GM19239 (cell line): ENCODE measurements around the gene CD53.
A peak's percentile ranks its signal among the peaks of the same experiment; 100 is the strongest.

Experiments
- DNase-seq: peaks from one replicate; pipeline ENCODE4 v3.0.0; 2011; ENCODE audit warnings: low spot score; ENCODE audit not compliant: insufficient read length
- FAIRE-seq: peaks from 2 replicates; lab custom pipeline; 2011; peaks lifted over from hg19 to GRCh38; lab: Jason Lieb, UNC

Gene CD53

GRCh38 chr1:110874324-110875215 lies 1.6 kb downstream of the CD53 start:
- FAIRE-seq (no peak), DNase-seq (no peak)

- DNase-seq = no peak
- peak; percentile 97 for FAIRE-seq
These were observed 2.3 kb downstream of the CD53 start for GRCh38 chr1:110875216-110875731.

DNA sequence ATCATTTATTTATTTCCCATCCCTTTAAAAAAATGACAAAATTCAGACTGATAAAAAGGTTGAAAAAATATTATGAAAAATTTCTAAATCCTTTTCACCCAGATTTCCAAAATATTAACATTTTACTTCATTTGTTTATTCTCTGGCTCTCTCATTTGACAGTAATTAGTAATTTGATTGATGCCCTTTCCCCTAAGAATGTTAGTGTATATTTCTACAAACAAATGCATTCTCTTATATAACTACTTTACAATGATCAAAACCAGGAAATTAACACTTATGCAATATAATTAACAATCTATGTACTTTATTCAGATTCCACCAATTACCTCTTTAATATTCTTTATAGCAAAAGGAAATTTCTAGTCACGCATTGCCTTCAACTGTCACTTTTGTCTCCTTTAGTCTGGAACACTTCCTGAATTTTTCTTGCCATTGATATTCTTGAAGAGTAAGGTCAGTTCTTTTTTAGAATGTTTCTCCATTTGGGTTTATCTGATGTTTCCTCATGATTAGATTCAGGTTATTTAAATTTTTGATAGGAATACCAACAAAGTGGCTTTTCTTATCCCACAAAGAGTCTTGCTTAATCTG lies 3.9 kb downstream of the CD53 start:
- DNase-seq = no peak
- peak; percentile 91 for FAIRE-seq

DNA sequence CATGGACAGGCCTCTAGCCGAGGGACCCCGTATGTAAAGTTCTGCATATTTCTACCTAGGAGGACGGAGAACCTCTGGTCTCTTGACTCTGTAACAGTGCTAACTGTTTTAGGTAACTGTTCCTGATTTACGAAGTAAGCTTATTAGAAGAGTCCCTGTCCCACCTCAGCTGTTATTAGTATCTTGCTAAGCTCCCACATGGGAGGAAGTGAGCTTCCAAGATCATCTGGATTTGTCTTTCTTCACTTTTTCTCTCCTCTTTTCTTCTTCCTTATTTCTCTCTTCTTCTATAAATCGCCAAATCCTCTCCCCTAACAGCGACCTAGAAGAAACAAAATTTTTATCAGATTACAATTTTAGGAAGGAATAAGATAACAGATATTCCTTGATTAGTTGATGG lies 4.4 kb downstream of the CD53 start:
- no peak for DNase-seq
- FAIRE-seq = no peak

DNA sequence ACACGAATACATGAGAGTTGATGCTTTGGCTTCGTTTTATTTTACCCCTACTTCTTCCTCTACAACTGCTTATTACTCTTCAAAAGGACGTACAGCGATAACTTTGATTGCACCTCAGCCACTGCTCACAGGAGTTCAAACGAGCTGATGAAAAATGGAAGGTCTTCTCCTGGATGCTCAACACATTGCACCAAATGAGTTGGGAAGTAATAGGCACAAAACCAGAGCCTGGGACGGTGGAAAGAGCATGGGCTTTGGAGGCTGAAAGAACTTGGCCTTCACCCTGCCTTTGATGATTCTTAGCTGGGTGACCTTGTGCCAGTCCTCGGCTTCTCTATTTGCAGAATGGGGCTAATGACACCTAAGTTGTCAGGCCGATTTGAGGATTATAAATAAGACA lies 4.8 kb downstream of the CD53 start:
- DNase-seq = no peak
- peak; percentile 26 for FAIRE-seq

GRCh38 chr1:110878591-110878990 lies 5.6 kb downstream of the CD53 start:
- no peak for FAIRE-seq
- DNase-seq = no peak

DNA sequence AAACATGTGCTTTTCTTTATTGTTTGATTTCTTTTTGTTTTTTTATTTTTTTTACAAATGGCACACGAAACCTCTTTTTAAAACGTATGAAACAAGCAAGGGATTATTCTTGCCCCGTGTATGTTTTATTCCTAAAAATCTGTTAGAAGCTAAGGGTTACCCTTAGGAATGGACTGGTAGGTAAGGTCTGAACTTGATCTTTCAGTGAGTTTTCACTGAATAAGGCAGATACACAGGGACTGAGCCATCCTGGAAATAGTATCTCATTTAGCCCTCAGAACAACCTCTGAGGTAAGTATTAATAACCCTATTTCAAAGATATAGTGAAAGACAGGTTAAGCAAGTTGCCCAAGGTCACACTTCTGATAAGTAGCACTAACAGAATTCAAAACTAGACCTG lies 6.0 kb downstream of the CD53 start:
- DNase-seq = no peak
- FAIRE-seq = peak; percentile 58

DNA sequence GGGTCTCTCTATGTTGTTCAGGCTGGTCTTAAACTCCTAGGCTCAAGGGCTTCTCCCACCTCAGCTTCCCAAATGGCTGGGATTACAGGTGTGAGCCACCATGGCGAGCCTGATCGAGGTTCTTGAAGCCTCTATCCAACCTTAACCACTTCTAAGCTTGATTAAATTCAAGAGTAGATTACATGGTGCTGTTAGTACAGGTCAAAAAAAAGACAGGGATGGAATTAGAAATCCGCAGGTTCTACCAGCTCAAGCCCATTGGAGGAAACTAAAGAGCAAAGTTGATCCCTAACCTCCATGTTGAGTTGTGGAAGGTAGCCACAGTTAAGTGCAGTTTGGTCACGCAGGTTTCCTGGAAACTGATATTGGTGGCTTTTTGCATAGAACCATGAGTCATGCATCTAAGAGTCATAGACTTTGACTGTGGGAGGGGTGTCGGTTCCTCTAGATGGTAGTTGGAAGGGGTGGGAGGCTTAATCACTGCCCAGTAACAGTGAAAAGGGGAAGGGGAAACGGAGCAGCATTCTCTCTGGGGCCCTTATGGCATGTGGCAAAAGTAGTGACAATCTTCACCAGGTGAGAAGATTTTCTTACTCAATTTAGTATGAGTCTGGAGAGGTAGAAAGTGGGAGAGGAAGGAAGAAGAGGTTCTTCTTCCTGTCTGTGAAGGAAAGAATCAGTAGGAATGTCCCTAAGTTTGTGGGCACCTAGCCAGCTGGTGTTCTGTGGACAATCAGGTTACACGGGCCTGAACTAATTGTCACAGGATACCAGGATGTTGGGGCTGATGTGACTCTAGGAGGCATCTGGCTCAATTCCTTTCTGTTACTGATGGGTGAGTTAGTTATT lies 7.0 kb downstream of the CD53 start:
- DNase-seq (no peak), FAIRE-seq (peak; percentile 98)

DNA sequence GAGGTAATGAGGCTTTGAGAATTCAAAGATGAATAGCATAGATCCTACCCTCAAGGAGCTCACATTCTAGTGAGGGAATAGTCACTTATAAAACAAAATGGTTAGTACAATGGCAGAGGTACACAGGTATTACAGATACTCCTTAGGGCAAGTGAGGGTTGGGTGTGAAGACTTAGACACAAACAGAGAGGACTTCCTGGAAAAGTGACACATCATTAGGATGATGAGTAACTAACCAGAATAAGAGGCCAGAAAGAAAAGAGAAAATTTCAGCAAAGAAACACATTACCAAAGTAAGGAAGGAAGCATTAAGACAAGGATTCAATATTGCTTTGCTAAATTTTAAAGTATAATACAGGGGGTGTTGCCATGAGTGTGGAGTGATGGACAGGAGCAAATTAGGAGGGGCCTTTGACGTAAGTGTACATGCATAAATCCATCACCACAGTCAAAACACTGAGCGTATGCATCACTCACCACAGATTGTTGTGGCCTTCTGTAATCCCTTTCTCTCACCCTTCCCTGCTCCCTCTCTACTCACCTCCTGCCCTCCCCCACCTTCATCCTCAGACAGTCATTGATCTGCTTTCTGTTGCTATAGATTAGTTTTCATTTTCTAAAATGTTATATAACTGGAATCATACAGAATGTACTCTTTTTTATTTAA lies 7.9 kb downstream of the CD53 start:
- peak; percentile 11 for FAIRE-seq
- DNase-seq = no peak

DNA sequence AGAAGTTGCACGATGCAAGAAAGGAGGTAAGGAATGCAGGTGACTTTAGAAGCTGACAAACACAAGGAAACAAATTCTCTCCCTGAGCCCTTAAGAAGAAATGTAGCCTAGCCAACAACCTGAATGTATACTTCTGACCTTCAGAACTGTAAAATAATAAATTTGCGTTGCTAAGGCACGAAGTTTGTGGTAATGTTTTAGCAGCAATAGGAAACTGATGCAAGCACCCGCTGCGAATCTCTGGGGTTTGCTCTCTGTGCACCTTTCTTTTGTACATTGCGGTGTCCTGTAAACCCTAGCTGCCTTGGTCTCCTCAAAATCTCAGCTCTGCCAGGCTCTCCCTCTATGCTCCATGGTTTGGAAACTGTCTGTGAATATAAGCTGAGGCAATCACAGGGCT lies 15.1 kb downstream of the CD53 start:
- FAIRE-seq (no peak), DNase-seq (no peak)

DNA sequence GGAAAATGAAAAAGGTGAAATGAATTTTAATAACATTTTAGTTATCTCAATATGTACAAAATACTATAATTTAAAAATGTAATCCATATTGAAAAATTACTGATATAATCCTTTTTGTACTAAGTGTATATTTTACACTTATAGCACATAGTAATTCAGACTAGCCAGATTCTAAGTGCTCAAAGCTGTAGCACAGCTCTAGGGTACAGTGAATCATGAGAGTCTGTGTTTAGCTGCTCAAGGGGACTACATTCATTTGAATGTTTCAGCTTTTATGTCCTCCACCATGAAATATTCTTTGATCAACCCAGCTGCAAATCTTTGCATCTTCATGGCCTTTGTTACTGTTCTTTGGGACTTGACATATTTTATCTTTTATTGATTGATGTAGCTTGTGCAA lies 15.7 kb downstream of the CD53 start:
- DNase-seq (no peak), FAIRE-seq (no peak)

DNA sequence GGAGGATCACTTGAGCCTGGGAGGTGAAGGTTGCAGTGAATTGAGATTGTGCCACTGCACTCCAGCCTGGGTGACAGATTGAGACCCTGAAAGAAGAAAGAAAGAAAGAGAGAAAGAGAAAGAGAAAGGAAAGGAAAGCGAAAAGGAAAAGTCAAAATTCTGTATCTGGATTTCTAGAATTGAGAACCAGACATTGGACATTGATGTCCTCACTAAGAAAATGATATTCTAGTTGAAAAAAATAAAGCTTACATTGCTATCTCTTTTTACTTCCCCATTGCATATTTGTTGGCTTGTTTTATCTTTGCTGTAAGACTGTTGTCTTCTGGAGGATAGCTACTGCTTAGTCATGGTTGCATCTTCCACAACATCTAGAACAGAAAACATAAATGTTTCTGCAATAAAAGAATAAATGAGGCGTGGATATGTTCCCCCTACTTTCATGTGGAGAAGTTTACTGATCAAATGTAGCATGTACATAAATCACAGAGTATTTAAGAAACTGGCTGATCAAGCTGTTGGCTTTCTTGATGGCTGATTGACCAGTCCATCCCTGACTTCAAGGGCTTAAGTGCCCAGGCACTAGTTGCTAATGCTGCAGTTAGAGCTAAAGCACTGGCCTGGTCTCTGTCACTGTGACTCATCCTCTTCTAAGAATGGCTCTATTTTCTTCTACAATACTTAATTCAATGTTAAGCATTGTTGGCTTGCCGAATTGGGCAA lies 17.7 kb downstream of the CD53 start:
- FAIRE-seq = peak; percentile 31
- no peak for DNase-seq

GRCh38 chr1:110893908-110894490 lies 21.1 kb downstream of the CD53 start:
- FAIRE-seq (peak; percentile 39), DNase-seq (no peak)

- FAIRE-seq = peak; percentile 61
- no peak for DNase-seq
These were observed 23.1 kb downstream of the CD53 start for GRCh38 chr1:110896090-110896489.

- FAIRE-seq (no peak), DNase-seq (no peak)
These were observed 24.7 kb downstream of the CD53 start for GRCh38 chr1:110897681-110898080.

DNA sequence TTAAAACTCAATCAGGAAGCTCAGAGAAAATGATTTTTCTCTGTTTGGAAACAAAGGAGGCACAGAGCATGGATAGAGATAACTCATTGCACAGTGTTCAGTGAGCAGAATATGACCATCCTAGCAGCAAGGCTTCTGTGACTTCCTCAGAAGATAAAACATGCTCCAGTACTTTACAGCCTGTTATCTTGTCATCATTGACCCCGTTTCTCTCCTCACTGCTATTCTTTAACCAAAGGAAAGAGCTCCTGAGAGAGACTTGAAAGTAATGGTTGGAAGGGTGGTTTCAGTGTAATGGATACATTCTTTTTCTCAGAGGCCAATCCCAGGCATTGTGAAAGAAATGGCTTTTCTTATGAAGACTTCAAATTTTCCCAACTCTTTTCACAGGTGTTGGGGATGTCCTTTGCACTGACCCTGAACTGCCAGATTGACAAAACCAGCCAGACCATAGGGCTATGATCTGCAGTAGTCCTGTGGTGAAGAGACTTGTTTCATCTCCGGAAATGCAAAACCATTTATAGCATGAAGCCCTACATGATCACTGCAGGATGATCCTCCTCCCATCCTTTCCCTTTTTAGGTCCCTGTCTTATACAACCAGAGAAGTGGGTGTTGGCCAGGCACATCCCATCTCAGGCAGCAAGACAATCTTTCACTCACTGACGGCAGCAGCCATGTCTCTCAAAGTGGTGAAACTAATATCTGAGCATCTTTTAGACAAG lies 25.9 kb downstream of the CD53 start:
- DNase-seq (no peak), FAIRE-seq (peak; percentile 59)

GRCh38 chr1:110899458-110899843 lies 26.5 kb downstream of the CD53 start:
- no peak for DNase-seq
- FAIRE-seq = no peak

DNA sequence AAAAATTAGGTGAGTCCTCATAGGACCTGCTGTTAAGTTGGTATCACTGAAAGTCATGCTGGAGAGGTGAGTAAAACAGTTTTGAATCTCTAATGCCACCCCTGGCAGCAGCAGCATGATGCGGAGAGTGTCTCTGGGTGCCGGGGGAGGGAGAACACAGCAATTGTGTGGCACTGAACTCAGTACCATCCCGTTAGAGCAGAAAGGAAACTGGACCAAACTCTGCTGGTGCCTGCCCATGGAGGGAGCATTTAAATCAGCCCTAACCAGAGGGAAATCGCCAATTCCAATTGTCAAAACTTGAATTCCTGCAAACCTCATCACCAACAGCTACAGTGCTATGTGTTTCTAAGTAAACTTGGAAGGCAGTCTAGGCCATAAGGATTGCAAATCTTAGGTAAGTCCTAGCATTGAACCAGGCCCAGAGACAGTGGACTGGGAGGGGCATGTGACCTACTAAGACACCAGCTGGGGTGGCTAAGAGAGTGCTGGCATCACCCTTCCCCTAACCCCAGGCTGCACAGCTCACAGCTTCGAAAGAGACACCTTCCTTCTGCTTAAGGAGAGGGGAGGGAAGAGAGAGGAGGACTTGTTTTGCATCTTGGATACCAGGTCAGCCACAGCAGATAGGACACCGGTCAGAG lies 30.0 kb downstream of the CD53 start:
- no peak for FAIRE-seq
- DNase-seq = no peak
